GM10266 (cell line): ENCODE measurements around the gene HNRNPC.
"Not testable (repeated sequence)": the region's sequence is repeated elsewhere in the genome, so short reads cannot be mapped to it uniquely, and the experiment has no call there.

Experiments
- DNase-seq: peaks from one replicate; pipeline ENCODE4 v3.0.0; 2012; ENCODE audit errors: extremely low spot score
- CTCF ChIP-seq: IDR thresholded peaks from 2 replicates; pipeline ENCODE4 v1.5.1; 2012; ENCODE audit warnings: mild to moderate bottlenecking, low read depth; ENCODE audit not compliant: control insufficient read depth, insufficient read depth; ENCODE audit errors: missing control alignments

HNRNPC gene

GRCh38 chr14:21308132-21308478 is 38.9 kb upstream of the HNRNPC start:
- no peak for TF ChIP-seq CTCF
- peak; percentile 49 for DNase-seq

- TF ChIP-seq CTCF = no peak
- no peak for DNase-seq
Observed at GRCh38 chr14:21307637-21308036, 38.4 kb upstream of the HNRNPC start.

- not testable (repeated sequence) for DNase-seq
Observed at GRCh38 chr14:21302836-21303140, 33.5 kb upstream of the HNRNPC start.

- DNase-seq = no peak
- no peak for TF ChIP-seq CTCF
Observed at GRCh38 chr14:21302013-21302835, 33.0 kb upstream of the HNRNPC start.

GRCh38 chr14:21300892-21301291 is 31.6 kb upstream of the HNRNPC start:
- no peak for TF ChIP-seq CTCF
- DNase-seq = no peak

- DNase-seq = no peak
- TF ChIP-seq CTCF = no peak
Observed at GRCh38 chr14:21299562-21300130, 30.4 kb upstream of the HNRNPC start.

- no peak for TF ChIP-seq CTCF
- no peak for DNase-seq
Observed at GRCh38 chr14:21298358-21298757, 29.1 kb upstream of the HNRNPC start.

- not testable (repeated sequence) for DNase-seq
Observed at GRCh38 chr14:21294026-21294425, 24.8 kb upstream of the HNRNPC start.
